GM13976 (cell line): ENCODE results near the gene CMIP.
"Not testable (repeated sequence)": the region's sequence is repeated elsewhere in the genome, so short reads cannot be mapped to it uniquely, and the experiment has no call there.

Experiments
- DNase-seq: peaks from one replicate; pipeline ENCODE4 v3.0.0; 2012; ENCODE audit warnings: low spot score
- CTCF ChIP-seq: IDR thresholded peaks from 2 replicates; pipeline ENCODE4 v1.5.1; 2012; ENCODE audit warnings: borderline replicate concordance, mild to moderate bottlenecking; ENCODE audit not compliant: insufficient read depth; ENCODE audit errors: extremely low read depth, missing control alignments, control extremely low read depth
- in situ Hi-C: fragments of 300-500 bp; cut with MboI; formaldehyde crosslinking; loops from one replicate; pipeline ENCODE4 v1.12.0; 2022; ENCODE audit warnings: low sequenced_read_pairs, mixed read lengths, inconsistent platforms; ENCODE audit not compliant: unreplicated experiment

CMIP gene

GRCh38 chr16:81681311-81681710 lies 236.7 kb downstream of the CMIP start:
- no peak for DNase-seq
- TF ChIP-seq CTCF, result no peak
- in situ Hi-C loops, result no loop called here

- no peak for DNase-seq
- in situ Hi-C loops, result no loop called here
- no peak for TF ChIP-seq CTCF
Measured at GRCh38 chr16:81684242-81684837, 239.7 kb downstream of the CMIP start.

- no peak for DNase-seq
- no peak for TF ChIP-seq CTCF
- in situ Hi-C loops, result no loop called here
Measured at GRCh38 chr16:81684901-81685300, 240.3 kb downstream of the CMIP start.

GRCh38 chr16:81686391-81687130 lies 242.0 kb downstream of the CMIP start:
- no peak for DNase-seq
- in situ Hi-C loops, result no loop called here
- no peak for TF ChIP-seq CTCF

- TF ChIP-seq CTCF, result no peak
- in situ Hi-C loops, result no loop called here
- DNase-seq, result no peak
Measured at GRCh38 chr16:81687131-81687456, 242.5 kb downstream of the CMIP start.

- in situ Hi-C loops, result no loop called here
- no peak for TF ChIP-seq CTCF
- no peak for DNase-seq
Measured at GRCh38 chr16:81688182-81688581, 243.6 kb downstream of the CMIP start.

- DNase-seq, in situ Hi-C loops: not testable (repeated sequence)
Measured at GRCh38 chr16:81688839-81689238, 244.2 kb downstream of the CMIP start.
